A549 treated with DMSO at 1 μM for 4 hours (cell line): ENCODE results near the gene SIGLECL1. TPM values are rescaled to one million over a fixed set of nuclear protein-coding genes. Genes with fewer than 3 reads are reported as not detected.

ENCODE experiments used
- total RNA-seq: library from RNA; stranded (reverse); fragments of 200-300 nt; extraction: Qiagen RNA extraction; gene quantifications from 5 replicates; pipeline ENCODE4 v1.2.3, GENCODE V29; 2022; ENCODE audit warnings: low read depth

The SIGLECL1 gene
- not detected in 5 replicates for total RNA-seq

GRCh38 chr19:51250786-51251467 lies at the start of gene SIGLECL1:
Gene SIGLECL1, plus strand, starts transcription at chr19:51251080. Its CDS starts 12,993 bp downstream, at chr19:51264073.

GRCh38 chr19:51224898-51225393 lies 25.9 kb upstream of the SIGLECL1 start, which contains the start of gene CD33:
Gene CD33, plus strand, starts transcription at chr19:51225080. Its CDS starts 39 bp downstream, at chr19:51225119.

GRCh38 chr19:51311351-51312257 lies 60.7 kb downstream of the SIGLECL1 start, which contains the start of gene IGLON5:
Gene IGLON5, plus strand, starts transcription at chr19:51311644. Its CDS starts 204 bp downstream, at chr19:51311848.

Other genes with a start within 250 kb of the SIGLECL1 start
- not detected in 5 replicates for gene KLK8, start 249.5 kb upstream of the SIGLECL1 start, total RNA-seq
- gene KLK10, start 231.4 kb upstream of the SIGLECL1 start, total RNA-seq, result 0.25 to 0.40 TPM (median 0.34 TPM) in 5 replicates
- gene KLK11, start 224.5 kb upstream of the SIGLECL1 start, total RNA-seq, result not detected in 5 replicates
- not detected in 5 replicates for gene KLK12, start 216.1 kb upstream of the SIGLECL1 start, total RNA-seq
- 0.14 to 0.37 TPM in 2 of 5 replicates, not detected in the others for gene KLK13, start 186.0 kb upstream of the SIGLECL1 start, total RNA-seq
- 0.25 to 0.67 TPM (median 0.45 TPM) in 5 replicates for gene KLK14, start 168.2 kb upstream of the SIGLECL1 start, total RNA-seq
- 3.7 to 14.1 TPM (median 12.7 TPM) in 5 replicates for gene CTU1, start 142.7 kb upstream of the SIGLECL1 start, total RNA-seq
- 0.07 to 0.18 TPM in 2 of 5 replicates, not detected in the others for gene SIGLEC9, start 126.2 kb upstream of the SIGLECL1 start, total RNA-seq
- not detected in 5 replicates for gene SIGLEC7, start 108.8 kb upstream of the SIGLECL1 start, total RNA-seq
- 0.12 to 0.49 TPM in 2 of 5 replicates, not detected in the others for gene CD33, start 26.0 kb upstream of the SIGLECL1 start, total RNA-seq
- gene IGLON5, start 60.6 kb downstream of the SIGLECL1 start, total RNA-seq, result 0.02 to 0.09 TPM (median 0.05 TPM) in 3 of 5 replicates, not detected in the others
- gene VSIG10L, start 91.1 kb downstream of the SIGLECL1 start, total RNA-seq, result 6.6 to 11.1 TPM (median 9.1 TPM) in 5 replicates
- 180 to 255 TPM (median 204 TPM) in 5 replicates for gene ETFB, start 115.3 kb downstream of the SIGLECL1 start, total RNA-seq
- 5.1 to 9.3 TPM (median 7.5 TPM) in 5 replicates for gene CLDND2, start 117.9 kb downstream of the SIGLECL1 start, total RNA-seq
- gene NKG7, start 121.6 kb downstream of the SIGLECL1 start, total RNA-seq, result not detected in 5 replicates
- gene LIM2, start 136.9 kb downstream of the SIGLECL1 start, total RNA-seq, result not detected in 5 replicates
- gene C19orf84, start 139.5 kb downstream of the SIGLECL1 start, total RNA-seq, result not detected in 5 replicates
- gene SIGLEC10, start 166.6 kb downstream of the SIGLECL1 start, total RNA-seq, result 0.05 TPM in 1 of 5 replicates, not detected in the others
- not detected in 5 replicates for gene SIGLEC8, start 207.4 kb downstream of the SIGLECL1 start, total RNA-seq
- not detected in 5 replicates for gene CEACAM18, start 227.5 kb downstream of the SIGLECL1 start, total RNA-seq